ENCODE results near the gene DAPK2.

Gene DAPK2

GRCh38 chr15:63994073-63994600 lies 52.1 kb downstream of the DAPK2 start:
- no peak for DNase-seq

GRCh38 chr15:63992300-63992699 lies 54.0 kb downstream of the DAPK2 start:
- DNase-seq: no peak

- DNase-seq: no peak
Observed at GRCh38 chr15:63991706-63992105, 54.6 kb downstream of the DAPK2 start.

GRCh38 chr15:63990454-63990853 lies 55.8 kb downstream of the DAPK2 start:
- DNase-seq: no peak

GRCh38 chr15:63987796-63988378 lies 58.4 kb downstream of the DAPK2 start:
- no peak for DNase-seq

- no peak for DNase-seq
Observed at GRCh38 chr15:63986751-63987341, 59.4 kb downstream of the DAPK2 start.

- no peak for DNase-seq
Observed at GRCh38 chr15:63986185-63986680, 60.1 kb downstream of the DAPK2 start.

- no peak for DNase-seq
Observed at GRCh38 chr15:63985221-63986184, 60.8 kb downstream of the DAPK2 start.

- no peak for DNase-seq
Observed at GRCh38 chr15:63984331-63984730, 62.0 kb downstream of the DAPK2 start.

- no peak for DNase-seq
Observed at GRCh38 chr15:63983061-63983711, 63.1 kb downstream of the DAPK2 start.

- DNase-seq: no peak
Observed at GRCh38 chr15:63982381-63982854, 63.9 kb downstream of the DAPK2 start.

- DNase-seq: no peak
Observed at GRCh38 chr15:63981596-63982320, 64.5 kb downstream of the DAPK2 start.

- DNase-seq: no peak
Observed at GRCh38 chr15:63979262-63979793, 67.0 kb downstream of the DAPK2 start.

- DNase-seq: no peak
Observed at GRCh38 chr15:63978511-63979261, 67.6 kb downstream of the DAPK2 start.

- no peak for DNase-seq
Observed at GRCh38 chr15:63977119-63977518, 69.2 kb downstream of the DAPK2 start.

- DNase-seq: no peak
Observed at GRCh38 chr15:63974021-63974420, 72.3 kb downstream of the DAPK2 start.

GRCh38 chr15:63973212-63974009 lies 72.9 kb downstream of the DAPK2 start:
- no peak for DNase-seq

- no peak for DNase-seq
Observed at GRCh38 chr15:63972801-63973200, 73.5 kb downstream of the DAPK2 start.

- no peak for DNase-seq
Observed at GRCh38 chr15:63971904-63972303, 74.4 kb downstream of the DAPK2 start.

GRCh38 chr15:63971427-63971805 lies 74.9 kb downstream of the DAPK2 start:
- peak; percentile 46 for DNase-seq

Data from activated effector memory CD4-positive, alpha-beta T cell treated with Interleukin-2 at 50 U/mL for 16 hours (primary cell).